Measurements from ENCODE around the gene MAMLD1.

MAMLD1 gene

DNA sequence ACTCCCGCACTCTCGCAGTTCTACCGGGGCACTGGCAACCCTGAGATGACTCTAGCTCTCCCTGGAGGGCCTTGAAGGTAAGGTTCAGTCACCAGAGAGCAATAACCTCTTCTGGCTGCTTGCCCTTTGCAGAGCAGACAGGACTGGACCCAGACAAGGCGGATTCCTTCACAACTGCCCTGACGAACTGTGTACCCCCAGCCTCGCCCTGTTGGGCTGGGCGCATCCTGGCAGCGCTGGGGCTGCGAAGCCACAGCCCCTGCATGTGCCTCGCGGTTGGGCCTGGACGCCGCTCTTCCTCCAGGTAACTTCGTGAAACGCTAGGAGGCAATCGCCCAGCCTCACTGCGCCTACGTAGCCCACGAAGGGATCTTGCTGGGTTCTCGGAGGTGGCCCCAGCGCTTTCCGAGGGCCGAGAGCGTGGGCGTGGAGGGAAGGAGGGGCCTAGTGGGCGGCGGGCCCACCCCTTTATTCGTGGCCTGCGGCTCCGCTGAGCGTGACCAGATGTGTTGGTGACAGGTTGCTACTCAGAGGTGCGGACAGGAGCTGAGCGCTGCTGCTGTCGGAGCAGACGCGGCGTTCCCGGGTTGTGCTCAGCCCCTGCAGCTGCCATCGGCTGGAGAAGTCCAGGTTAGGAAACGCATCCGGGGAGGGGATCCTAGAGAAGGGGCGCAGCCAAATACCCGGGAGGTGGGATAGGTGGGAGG, 1.9 kb upstream of the MAMLD1 start:
- no peak overlapping the region for H3K4me2 ChIP-seq (ENCODE audit: low read length)
- no peaks in the 10 kb centered on the region for H3K9me2 ChIP-seq (replicated peaks; ENCODE audit: control insufficient read depth, low read length)
- no peak overlapping the region for H3K27ac ChIP-seq (ENCODE audit: low read depth, low read length)
- peaks cover 33% of the 10 kb centered on the region for H3K27me3 ChIP-seq (ENCODE audit: control insufficient read depth, low read length)
- H4K20me1 ChIP-seq (ENCODE audit: control insufficient read depth, insufficient read depth, low read depth, low read length) = no peaks in the 10 kb centered on the region
- no peaks in the 10 kb centered on the region for H3K79me2 ChIP-seq (ENCODE audit: control insufficient read depth, low read length)
- H3K9me3 ChIP-seq (ENCODE audit: control insufficient read depth, insufficient read depth, low read length) = no peaks in the 10 kb centered on the region
- H3K4me3 ChIP-seq (ENCODE audit: low read length) = no peak overlapping the region
- H3K36me3 ChIP-seq (ENCODE audit: control insufficient read depth, low read length) = no peaks in the 10 kb centered on the region
- H3F3A ChIP-seq (ENCODE audit: control insufficient read depth, insufficient read depth) = no peaks in the 10 kb centered on the region
- TF ChIP-seq EZH2phosphoT487 (IDR thresholded peaks at IDR 0.05; ENCODE audit: borderline replicate concordance, low read length) = no peak
- TF ChIP-seq, protein P1, sequence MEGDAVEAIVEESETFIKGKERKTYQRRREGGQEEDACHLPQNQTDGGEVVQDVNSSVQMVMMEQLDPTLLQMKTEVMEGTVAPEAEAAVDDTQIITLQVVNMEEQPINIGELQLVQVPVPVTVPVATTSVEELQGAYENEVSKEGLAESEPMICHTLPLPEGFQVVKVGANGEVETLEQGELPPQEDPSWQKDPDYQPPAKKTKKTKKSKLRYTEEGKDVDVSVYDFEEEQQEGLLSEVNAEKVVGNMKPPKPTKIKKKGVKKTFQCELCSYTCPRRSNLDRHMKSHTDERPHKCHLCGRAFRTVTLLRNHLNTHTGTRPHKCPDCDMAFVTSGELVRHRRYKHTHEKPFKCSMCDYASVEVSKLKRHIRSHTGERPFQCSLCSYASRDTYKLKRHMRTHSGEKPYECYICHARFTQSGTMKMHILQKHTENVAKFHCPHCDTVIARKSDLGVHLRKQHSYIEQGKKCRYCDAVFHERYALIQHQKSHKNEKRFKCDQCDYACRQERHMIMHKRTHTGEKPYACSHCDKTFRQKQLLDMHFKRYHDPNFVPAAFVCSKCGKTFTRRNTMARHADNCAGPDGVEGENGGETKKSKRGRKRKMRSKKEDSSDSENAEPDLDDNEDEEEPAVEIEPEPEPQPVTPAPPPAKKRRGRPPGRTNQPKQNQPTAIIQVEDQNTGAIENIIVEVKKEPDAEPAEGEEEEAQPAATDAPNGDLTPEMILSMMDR (IDR thresholded peaks at IDR 0.05; ENCODE audit: low read depth, low read length, poor library complexity, severe bottlenecking) = no peak
- no peaks in the 10 kb centered on the region for H3K4me1 ChIP-seq (ENCODE audit: control insufficient read depth, low read length)

DNA sequence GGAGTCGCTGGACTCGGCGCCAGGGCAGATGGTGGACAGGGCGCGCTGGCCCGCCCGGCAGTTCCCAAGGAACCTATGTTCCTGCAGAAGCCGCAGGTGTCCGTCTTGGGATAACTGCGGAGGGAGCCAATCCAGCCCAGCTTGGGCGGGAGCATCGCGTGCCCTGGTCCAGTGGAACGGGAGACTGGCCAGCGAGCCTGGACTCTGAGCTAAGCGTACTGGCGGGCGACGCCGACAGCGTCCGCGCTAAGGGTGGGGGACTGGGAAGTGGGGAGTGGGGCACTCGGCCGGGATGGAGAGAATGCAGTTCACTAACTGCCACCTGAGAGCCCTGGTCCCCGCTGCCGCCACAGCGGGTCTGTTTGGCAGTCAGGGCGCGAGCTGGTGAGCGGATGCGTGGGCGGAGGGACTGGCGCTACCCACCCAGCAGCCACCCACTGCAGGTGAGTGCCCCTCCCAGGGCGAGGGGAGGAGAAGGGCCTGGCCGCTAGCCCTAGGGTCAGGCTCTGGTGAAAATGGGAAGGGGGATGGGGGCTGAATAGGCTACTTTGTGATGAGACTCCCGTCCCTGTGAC, 1.3 kb upstream of the MAMLD1 start:
- Histone ChIP-seq H3K4me3 (ENCODE audit: low read length) (no peak overlapping the region), H3K4me2 (ENCODE audit: low read length) (no peak overlapping the region), H3F3A (ENCODE audit: control insufficient read depth, insufficient read depth) (no peaks in the 10 kb centered on the region), H3K9me2 (replicated peaks; ENCODE audit: control insufficient read depth, low read length) (no peaks in the 10 kb centered on the region), H3K27ac (ENCODE audit: low read depth, low read length) (no peak overlapping the region), H3K4me1 (ENCODE audit: control insufficient read depth, low read length) (no peaks in the 10 kb centered on the region), H3K79me2 (ENCODE audit: control insufficient read depth, low read length) (no peaks in the 10 kb centered on the region), H4K20me1 (ENCODE audit: control insufficient read depth, insufficient read depth, low read depth, low read length) (no peaks in the 10 kb centered on the region), H3K27me3 (ENCODE audit: control insufficient read depth, low read length) (peaks cover 39% of the 10 kb centered on the region), H3K36me3 (ENCODE audit: control insufficient read depth, low read length) (no peaks in the 10 kb centered on the region), H3K9me3 (ENCODE audit: control insufficient read depth, insufficient read depth, low read length) (no peaks in the 10 kb centered on the region)
- no peak for TF ChIP-seq EZH2phosphoT487 (IDR thresholded peaks at IDR 0.05; ENCODE audit: borderline replicate concordance, low read length)
- TF ChIP-seq, protein P1 (IDR thresholded peaks at IDR 0.05; ENCODE audit: low read depth, low read length, poor library complexity, severe bottlenecking) = no peak

DNA sequence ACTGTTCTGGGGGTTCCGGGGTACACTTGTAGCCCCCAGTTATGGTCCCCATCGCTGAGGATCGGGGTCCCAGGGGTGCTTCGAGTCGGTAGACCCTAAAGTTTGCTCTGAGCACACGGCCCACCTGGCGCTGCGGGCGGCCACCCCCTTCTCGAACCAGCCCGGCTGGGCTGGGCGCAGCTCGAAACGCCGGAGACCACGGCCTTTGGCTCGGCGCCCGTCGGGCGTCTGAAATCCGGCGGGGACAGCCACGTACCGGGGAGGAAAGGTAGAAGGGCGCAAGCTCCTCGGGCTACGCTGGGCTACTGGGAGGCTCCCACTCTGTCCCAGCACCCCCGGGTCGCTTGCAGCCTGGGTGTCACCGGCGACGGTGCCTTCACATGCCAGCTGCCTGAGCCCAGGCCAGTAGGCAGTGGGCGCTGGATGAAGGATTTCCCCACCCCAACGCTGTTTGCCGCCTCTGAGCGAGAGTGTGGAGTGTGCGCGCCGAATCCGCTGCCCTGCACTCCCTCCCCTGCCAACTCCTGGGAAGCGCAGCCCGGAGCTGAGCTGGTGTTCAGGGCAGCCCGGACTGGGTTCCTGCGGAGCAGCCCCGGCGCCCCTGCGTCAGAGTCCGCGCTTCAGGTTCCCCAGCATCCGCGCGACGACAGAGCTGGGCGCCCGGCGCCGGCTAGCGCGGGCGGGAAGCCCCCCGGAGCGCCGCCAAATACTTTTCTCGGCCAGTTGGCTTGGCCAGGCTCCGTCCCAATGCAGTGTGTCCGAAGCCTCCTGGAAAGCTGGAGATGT, 637 bp downstream of the MAMLD1 start:
- Histone ChIP-seq H3K9me2 (replicated peaks; ENCODE audit: control insufficient read depth, low read length) (no peaks in the 10 kb centered on the region), H3K36me3 (ENCODE audit: control insufficient read depth, low read length) (no peaks in the 10 kb centered on the region), H3K27me3 (ENCODE audit: control insufficient read depth, low read length) (peaks cover 40% of the 10 kb centered on the region), H3K79me2 (ENCODE audit: control insufficient read depth, low read length) (no peaks in the 10 kb centered on the region), H3F3A (ENCODE audit: control insufficient read depth, insufficient read depth) (no peaks in the 10 kb centered on the region), H3K4me2 (ENCODE audit: low read length) (no peak overlapping the region), H3K9me3 (ENCODE audit: control insufficient read depth, insufficient read depth, low read length) (no peaks in the 10 kb centered on the region), H3K4me1 (ENCODE audit: control insufficient read depth, low read length) (no peaks in the 10 kb centered on the region), H4K20me1 (ENCODE audit: control insufficient read depth, insufficient read depth, low read depth, low read length) (no peaks in the 10 kb centered on the region), H3K27ac (ENCODE audit: low read depth, low read length) (no peak overlapping the region), H3K4me3 (ENCODE audit: low read length) (no peak overlapping the region)
- TF ChIP-seq EZH2phosphoT487 (IDR thresholded peaks at IDR 0.05; ENCODE audit: borderline replicate concordance, low read length) = no peak
- TF ChIP-seq, protein P1 (IDR thresholded peaks at IDR 0.05; ENCODE audit: low read depth, low read length, poor library complexity, severe bottlenecking) = no peak
